Measurements from ENCODE around the gene ZNF282. TPM values are rescaled to one million over a fixed set of nuclear protein-coding genes. Genes with fewer than 3 reads are reported as not detected.
A peak's percentile ranks its signal among the peaks of the same experiment; 100 is the strongest.

ZNF282 gene
- total RNA-seq, 6 experiments from 2014 or later, result 18.6 to 23.6 (median 21.0) TPM

- no peak overlapping the region for H3K4me3 Mint-ChIP-seq
These were observed 28.6 kb upstream of the ZNF282 start for GRCh38 chr7:149166630-149167352.

DNA sequence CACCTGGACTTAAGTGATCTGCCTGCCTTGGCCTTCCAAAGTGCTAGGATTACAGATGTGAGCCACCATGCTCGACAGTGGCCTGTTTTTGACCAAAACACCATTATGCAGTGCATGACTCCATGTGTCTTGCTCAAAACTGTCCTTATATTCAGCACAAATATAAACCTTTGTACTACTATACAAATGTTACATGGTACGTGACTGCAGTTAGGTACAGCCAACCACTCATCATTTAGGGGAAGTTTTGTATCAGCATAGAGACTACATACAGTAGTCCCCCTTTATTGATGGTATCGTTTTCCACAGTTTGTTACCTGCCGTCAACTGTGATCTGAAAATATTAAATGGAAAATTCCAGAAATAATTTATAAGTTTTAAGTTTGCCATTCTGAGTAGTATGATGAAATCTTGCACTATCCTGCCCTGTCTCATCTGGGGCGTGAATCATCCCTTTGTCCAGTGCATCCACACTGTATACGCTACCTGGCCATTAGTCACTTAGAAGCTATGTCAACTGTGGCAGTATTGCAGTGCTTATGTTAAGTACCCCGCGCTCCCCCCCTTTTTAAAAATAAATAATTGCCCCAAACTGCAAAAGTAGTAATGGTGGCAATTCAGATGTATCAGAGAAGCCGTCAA lies 23.3 kb upstream of the ZNF282 start:
- Mint-ChIP-seq H3K27ac (no peak overlapping the region; the same call in 1 of the 2 replicates), H3K4me1 (ENCODE audit: low read depth) (peaks cover 10% of the 10 kb centered on the region; the same call in 1 of the 2 replicates), H3K4me3 (no peak overlapping the region), H3K27me3 (ENCODE audit: insufficient read depth) (no peaks in the 10 kb centered on the region; the same call in 1 of the 2 replicates), H3K9me3 (no peaks in the 10 kb centered on the region), H3K36me3 (ENCODE audit: low read depth) (peaks cover 27% of the 10 kb centered on the region)
- DNase-seq, result no peak
- TF ChIP-seq, protein P1, sequence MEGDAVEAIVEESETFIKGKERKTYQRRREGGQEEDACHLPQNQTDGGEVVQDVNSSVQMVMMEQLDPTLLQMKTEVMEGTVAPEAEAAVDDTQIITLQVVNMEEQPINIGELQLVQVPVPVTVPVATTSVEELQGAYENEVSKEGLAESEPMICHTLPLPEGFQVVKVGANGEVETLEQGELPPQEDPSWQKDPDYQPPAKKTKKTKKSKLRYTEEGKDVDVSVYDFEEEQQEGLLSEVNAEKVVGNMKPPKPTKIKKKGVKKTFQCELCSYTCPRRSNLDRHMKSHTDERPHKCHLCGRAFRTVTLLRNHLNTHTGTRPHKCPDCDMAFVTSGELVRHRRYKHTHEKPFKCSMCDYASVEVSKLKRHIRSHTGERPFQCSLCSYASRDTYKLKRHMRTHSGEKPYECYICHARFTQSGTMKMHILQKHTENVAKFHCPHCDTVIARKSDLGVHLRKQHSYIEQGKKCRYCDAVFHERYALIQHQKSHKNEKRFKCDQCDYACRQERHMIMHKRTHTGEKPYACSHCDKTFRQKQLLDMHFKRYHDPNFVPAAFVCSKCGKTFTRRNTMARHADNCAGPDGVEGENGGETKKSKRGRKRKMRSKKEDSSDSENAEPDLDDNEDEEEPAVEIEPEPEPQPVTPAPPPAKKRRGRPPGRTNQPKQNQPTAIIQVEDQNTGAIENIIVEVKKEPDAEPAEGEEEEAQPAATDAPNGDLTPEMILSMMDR (IDR thresholded peaks at IDR 0.05), result no peak

More at GRCh38 chr7:149166630-149167352, 28.6 kb upstream of the ZNF282 start:
- TF ChIP-seq, protein P1 (IDR thresholded peaks at IDR 0.05), result no peak
- Mint-ChIP-seq H3K27me3 (ENCODE audit: insufficient read depth) (no peaks in the 10 kb centered on the region), H3K27ac (0 out of 2 replicates have a peak overlapping the region, but pooled peaks have one; percentile 5), H3K4me1 (ENCODE audit: low read depth) (peaks cover 1% of the 10 kb centered on the region), H3K36me3 (ENCODE audit: low read depth) (peaks cover 20% of the 10 kb centered on the region), H3K9me3 (no peaks in the 10 kb centered on the region)
- DNase-seq, result no peak

DNA sequence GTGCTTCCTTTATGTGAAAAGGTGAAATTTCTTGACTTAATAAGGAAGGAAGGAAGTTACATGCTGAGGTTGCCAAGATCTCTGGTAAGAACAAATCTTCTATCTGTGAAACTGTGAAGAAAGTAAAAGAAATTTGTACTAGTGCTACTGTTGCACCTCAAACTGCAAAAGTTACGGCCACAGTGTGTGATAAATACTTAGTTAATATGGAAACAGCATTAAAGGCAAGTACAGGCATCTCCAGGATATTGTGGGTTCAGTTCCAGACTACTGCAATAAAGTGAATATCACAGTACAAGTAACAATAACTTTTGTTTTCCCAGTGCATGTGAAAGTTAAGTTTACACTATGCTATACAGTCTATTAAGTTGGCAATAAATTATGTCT lies 22.8 kb upstream of the ZNF282 start:
- TF ChIP-seq, protein P1 (IDR thresholded peaks at IDR 0.05), result no peak
- H3K9me3 Mint-ChIP-seq, result no peaks in the 10 kb centered on the region
- no peak overlapping the region for H3K4me3 Mint-ChIP-seq
- peaks cover 10% of the 10 kb centered on the region; the same call in 1 of the 2 replicates for H3K4me1 Mint-ChIP-seq (ENCODE audit: low read depth)
- no peak overlapping the region for H3K27ac Mint-ChIP-seq
- peaks cover 32% of the 10 kb centered on the region for H3K36me3 Mint-ChIP-seq (ENCODE audit: low read depth)
- no peaks in the 10 kb centered on the region; the same call in 1 of the 2 replicates for H3K27me3 Mint-ChIP-seq (ENCODE audit: insufficient read depth)
- DNase-seq, result no peak

DNA sequence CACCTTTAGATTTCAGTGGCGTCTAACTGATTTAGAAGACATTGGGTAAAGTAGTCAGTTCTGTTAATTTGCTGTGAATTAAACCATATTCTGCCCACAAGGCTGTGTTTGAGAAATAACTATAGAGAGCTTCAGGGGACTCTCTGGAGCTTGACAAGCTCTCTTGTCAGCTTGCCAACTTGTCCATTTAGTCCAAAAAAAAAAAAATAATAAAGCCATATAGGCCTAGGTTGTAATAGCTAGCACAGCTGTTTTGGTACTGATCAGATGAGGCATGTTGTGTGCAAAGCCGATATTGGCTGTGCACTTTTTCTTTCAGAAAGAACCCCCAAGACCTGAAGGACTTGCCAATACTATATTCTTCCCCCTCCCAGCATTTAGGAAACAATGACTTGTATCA lies 20.2 kb upstream of the ZNF282 start:
- no peaks in the 10 kb centered on the region; the same call in 1 of the 2 replicates for H3K27me3 Mint-ChIP-seq (ENCODE audit: insufficient read depth)
- peaks cover 40% of the 10 kb centered on the region for H3K36me3 Mint-ChIP-seq (ENCODE audit: low read depth)
- TF ChIP-seq, protein P1 (IDR thresholded peaks at IDR 0.05), result no peak
- no peak overlapping the region for H3K4me3 Mint-ChIP-seq
- no peaks in the 10 kb centered on the region for H3K9me3 Mint-ChIP-seq
- H3K27ac Mint-ChIP-seq, result no peak overlapping the region
- no peak for DNase-seq
- peaks cover 10% of the 10 kb centered on the region; the same call in 1 of the 2 replicates for H3K4me1 Mint-ChIP-seq (ENCODE audit: low read depth)

DNA sequence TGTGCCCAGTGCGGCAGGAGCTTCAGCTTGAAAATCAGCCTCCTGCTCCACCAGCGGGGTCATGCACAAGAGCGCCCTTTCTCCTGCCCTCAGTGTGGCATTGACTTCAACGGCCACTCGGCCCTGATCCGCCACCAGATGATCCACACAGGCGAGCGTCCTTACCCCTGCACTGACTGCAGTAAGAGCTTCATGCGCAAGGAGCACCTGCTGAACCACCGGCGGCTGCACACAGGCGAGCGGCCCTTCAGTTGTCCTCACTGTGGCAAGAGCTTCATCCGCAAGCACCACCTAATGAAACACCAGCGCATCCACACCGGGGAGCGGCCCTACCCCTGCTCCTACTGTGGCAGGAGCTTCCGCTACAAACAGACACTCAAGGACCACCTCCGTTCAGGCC lies 16.1 kb upstream of the ZNF282 start:
- H3K4me1 Mint-ChIP-seq (ENCODE audit: low read depth), result peaks cover 9% of the 10 kb centered on the region
- H3K36me3 Mint-ChIP-seq (ENCODE audit: low read depth), result peaks cover 45% of the 10 kb centered on the region
- H3K27me3 Mint-ChIP-seq (ENCODE audit: insufficient read depth), result no peaks in the 10 kb centered on the region; the same call in 1 of the 2 replicates
- DNase-seq, result no peak
- no peaks in the 10 kb centered on the region for H3K9me3 Mint-ChIP-seq
- no peak overlapping the region for H3K27ac Mint-ChIP-seq
- H3K4me3 Mint-ChIP-seq, result no peak overlapping the region
- TF ChIP-seq, protein P1 (IDR thresholded peaks at IDR 0.05), result no peak

All from HFFc6 (cell line).